ENCODE data around the gene LMAN1L. TPM values are rescaled to one million over a fixed set of nuclear protein-coding genes. Genes with fewer than 3 reads are reported as not detected.

Gene LMAN1L
- polyA plus RNA-seq, 3 donors: 0.08 TPM; not detected in 2

DNA sequence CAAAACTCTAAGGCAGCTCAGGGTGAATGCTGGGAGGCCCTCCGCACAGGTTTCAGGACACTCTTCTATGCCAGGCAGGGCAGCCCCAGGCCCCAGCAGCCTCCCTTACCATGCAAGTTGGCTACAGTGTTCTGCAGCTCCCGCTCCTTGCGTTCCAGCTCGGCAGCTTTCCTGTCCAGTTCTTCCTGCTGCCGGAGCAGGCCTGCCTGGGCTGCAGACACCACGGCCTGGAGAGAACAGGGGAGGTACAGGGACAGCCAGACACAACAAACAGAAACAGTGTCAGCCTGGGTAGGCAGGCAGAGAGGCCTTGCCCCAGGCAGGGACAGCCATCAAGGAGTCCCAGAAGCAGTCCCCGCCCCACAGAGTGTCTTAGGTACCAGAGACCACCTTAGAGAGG, 39.3 kb downstream of the LMAN1L start:
- Mint-ChIP-seq H3K4me3 (no peak overlapping the region), H3K27me3 (ENCODE audit: low read depth in 3 of 3) (peaks cover 0 to 1% (median 0%) of the 10 kb centered on the region in 3 donors), H3K4me1 (peaks cover 7% of the 10 kb centered on the region), H3K36me3 (peaks cover 72 to 88% of the 10 kb centered on the region in 2 donors), H3K9me3 (no peaks in the 10 kb centered on the region), H3K27ac (peak overlapping the region in 1 of 7 donors; percentile 25)
- Histone ChIP-seq H3K79me2 (ENCODE audit: insufficient read depth, low read length) (peaks cover 32% of the 10 kb centered on the region), H3K36me3 (replicated peaks in 1 of 2; ENCODE audit: control insufficient read depth in 1 of 2, insufficient read depth in 2 of 2, low read length in 2 of 2) (peaks cover 77 to 84% of the 10 kb centered on the region in 2 donors), H3K9me3 (replicated peaks in 1 of 2; ENCODE audit: control insufficient read depth in 1 of 2, insufficient read depth in 1 of 2, low read length in 2 of 2) (no peaks in the 10 kb centered on the region), H3K4me3 (replicated peaks in 1 of 3; ENCODE audit: low read depth in 2 of 3, low read length in 3 of 3) (no peak overlapping the region), H4K20me1 (ENCODE audit: insufficient read depth, low read length) (peaks cover 89% of the 10 kb centered on the region), H3K9ac (ENCODE audit: insufficient read depth, low read length, poor library complexity, severe bottlenecking) (no peak overlapping the region), H3K4me2 (replicated peaks; ENCODE audit: extremely low read depth, low read length, poor library complexity, severe bottlenecking) (no peak overlapping the region), H3K27ac (ENCODE audit: low read depth in 1 of 2, low read length in 2 of 2) (no peak overlapping the region), H3K4me1 (ENCODE audit: control insufficient read depth in 1 of 2, insufficient read depth in 2 of 2, low read length in 2 of 2) (no peaks in the 10 kb centered on the region), H3K27me3 (ENCODE audit: control insufficient read depth in 2 of 2, insufficient read depth in 2 of 2, low read length in 2 of 2) (no peaks in the 10 kb centered on the region), H2AFZ (ENCODE audit: insufficient read depth, low read depth, low read length, poor library complexity, severe bottlenecking) (no peak overlapping the region)
- TF ChIP-seq, protein P1, sequence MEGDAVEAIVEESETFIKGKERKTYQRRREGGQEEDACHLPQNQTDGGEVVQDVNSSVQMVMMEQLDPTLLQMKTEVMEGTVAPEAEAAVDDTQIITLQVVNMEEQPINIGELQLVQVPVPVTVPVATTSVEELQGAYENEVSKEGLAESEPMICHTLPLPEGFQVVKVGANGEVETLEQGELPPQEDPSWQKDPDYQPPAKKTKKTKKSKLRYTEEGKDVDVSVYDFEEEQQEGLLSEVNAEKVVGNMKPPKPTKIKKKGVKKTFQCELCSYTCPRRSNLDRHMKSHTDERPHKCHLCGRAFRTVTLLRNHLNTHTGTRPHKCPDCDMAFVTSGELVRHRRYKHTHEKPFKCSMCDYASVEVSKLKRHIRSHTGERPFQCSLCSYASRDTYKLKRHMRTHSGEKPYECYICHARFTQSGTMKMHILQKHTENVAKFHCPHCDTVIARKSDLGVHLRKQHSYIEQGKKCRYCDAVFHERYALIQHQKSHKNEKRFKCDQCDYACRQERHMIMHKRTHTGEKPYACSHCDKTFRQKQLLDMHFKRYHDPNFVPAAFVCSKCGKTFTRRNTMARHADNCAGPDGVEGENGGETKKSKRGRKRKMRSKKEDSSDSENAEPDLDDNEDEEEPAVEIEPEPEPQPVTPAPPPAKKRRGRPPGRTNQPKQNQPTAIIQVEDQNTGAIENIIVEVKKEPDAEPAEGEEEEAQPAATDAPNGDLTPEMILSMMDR (IDR thresholded peaks at IDR 0.05): no peak
- intact Hi-C loops (cut with micrococcal nuclease): no loop called here
- DNase-seq: no peak
- WGBS (ENCODE audit: insufficient coverage): 96% methylated on average over 7 of the region's 7 CpGs

DNA sequence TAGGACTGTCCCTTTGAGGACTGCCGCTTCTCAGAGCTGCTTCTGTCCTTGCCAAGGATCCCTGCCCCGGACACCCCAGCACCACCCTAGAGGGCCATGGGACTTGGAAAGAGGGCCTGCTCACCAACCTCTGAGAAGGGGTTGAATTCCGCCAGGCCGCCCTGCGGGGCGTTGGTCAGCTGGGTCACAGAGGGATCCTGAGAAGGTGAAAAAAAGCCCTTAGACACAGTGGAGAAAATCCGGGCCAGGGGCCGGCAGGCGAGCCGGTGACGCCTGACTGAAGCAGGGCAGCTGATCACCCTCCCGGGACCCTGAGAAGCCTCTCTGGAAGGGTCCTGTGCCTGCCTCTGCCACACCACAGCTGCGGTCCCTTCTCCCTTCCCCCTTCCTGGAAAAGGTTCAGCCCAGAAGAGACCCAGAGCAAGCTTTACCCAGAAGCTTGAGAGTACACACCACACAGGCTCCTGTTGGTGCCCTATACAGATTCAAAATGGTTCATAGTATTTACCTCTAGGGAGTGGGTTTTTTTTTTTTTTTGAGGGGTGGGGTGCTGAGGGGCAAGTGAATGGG, 41.9 kb downstream of the LMAN1L start:
- intact Hi-C loops (cut with micrococcal nuclease): no loop called here
- H3K4me3 Mint-ChIP-seq: no peak overlapping the region

More for the DNA sequence above, 41.9 kb downstream of the LMAN1L start:
- 98% methylated on average over 10 of the region's 13 CpGs for WGBS (ENCODE audit: insufficient coverage)
- Histone ChIP-seq H3K9ac (ENCODE audit: insufficient read depth, low read length, poor library complexity, severe bottlenecking) (no peak overlapping the region), H3K9me3 (replicated peaks in 1 of 2; ENCODE audit: control insufficient read depth in 1 of 2, insufficient read depth in 1 of 2, low read length in 2 of 2) (no peaks in the 10 kb centered on the region), H3K27ac (ENCODE audit: low read depth in 1 of 2, low read length in 2 of 2) (no peak overlapping the region), H3K4me2 (replicated peaks; ENCODE audit: extremely low read depth, low read length, poor library complexity, severe bottlenecking) (no peak overlapping the region), H3K4me3 (replicated peaks in 1 of 3; ENCODE audit: low read depth in 2 of 3, low read length in 3 of 3) (no peak overlapping the region), H4K20me1 (ENCODE audit: insufficient read depth, low read length) (peaks cover 98% of the 10 kb centered on the region), H3K27me3 (ENCODE audit: control insufficient read depth in 2 of 2, insufficient read depth in 2 of 2, low read length in 2 of 2) (no peaks in the 10 kb centered on the region), H3K79me2 (ENCODE audit: insufficient read depth, low read length) (peaks cover 58% of the 10 kb centered on the region), H3K36me3 (replicated peaks in 1 of 2; ENCODE audit: control insufficient read depth in 1 of 2, insufficient read depth in 2 of 2, low read length in 2 of 2) (peaks cover 62 to 69% of the 10 kb centered on the region in 2 donors), H3K4me1 (ENCODE audit: control insufficient read depth in 1 of 2, insufficient read depth in 2 of 2, low read length in 2 of 2) (peaks cover under 1 to 14% of the 10 kb centered on the region in 2 donors), H2AFZ (ENCODE audit: insufficient read depth, low read depth, low read length, poor library complexity, severe bottlenecking) (no peak overlapping the region)
- H3K27ac Mint-ChIP-seq: peak overlapping the region in 1 of 7 donors; percentile 10
- no peaks in the 10 kb centered on the region for H3K9me3 Mint-ChIP-seq
- H3K4me1 Mint-ChIP-seq: peaks cover 29% of the 10 kb centered on the region
- peaks cover 0 to 1% (median 0%) of the 10 kb centered on the region in 3 donors for H3K27me3 Mint-ChIP-seq (ENCODE audit: low read depth in 3 of 3)
- peaks cover 57 to 78% of the 10 kb centered on the region in 2 donors for H3K36me3 Mint-ChIP-seq
- TF ChIP-seq, protein P1 (IDR thresholded peaks at IDR 0.05): no peak
- no peak for DNase-seq

Data from CD14-positive monocyte (primary cell).